A549 (cell line): ENCODE results near the gene NRIP3. TPM values are rescaled to one million over a fixed set of nuclear protein-coding genes. Genes with fewer than 3 reads are reported as not detected.

Source experiments
- ATAC-seq, 2 experiments: fragments of 200-7000 bp in 1 of 2; fragments of >200 bp in 1 of 2; cut with Nextera tagmentation in 1 of 2; cut with Tn5 transposase in 1 of 2; 3 replicates each; pipeline versions ENCODE4 v1.8.0 to v1.9.1; 2018 to 2020; ENCODE audit warnings: mild to moderate bottlenecking in 1 of 2, moderate library complexity in 1 of 2
- CTCF ChIA-PET: fragments of 300-600 bp; sonication (Branson Sonifier 250); formaldehyde crosslinking; extraction: SDS; loops from one replicate; lab custom pipeline; 2021; ENCODE audit warnings: antibody characterized with exemption, inconsistent platforms; lab: Yijun Ruan, JAX
- POLR2A ChIA-PET: fragments of 350-600 bp; formaldehyde crosslinking; extraction: SDS; loops from one replicate; lab custom pipeline; 2021; ENCODE audit warnings: antibody characterized with exemption, inconsistent platforms; lab: Yijun Ruan, JAX
- DNase-seq, 2 experiments: peaks; one replicate each; pipeline versions ENCODE4 v3.0.0 to v3.0.0-alpha.2; 2011 to 2016; ENCODE audit warnings: low read depth in 1 of 2, low spot score in 1 of 2
- FAIRE-seq: peaks from 2 replicates; lab custom pipeline; 2011; peaks lifted over from hg19 to GRCh38; lab: Jason Lieb, UNC
- H3K27ac ChIP-seq, 2 experiments: fragments of >200 bp; sonication (Bioruptor Twin); formaldehyde crosslinking; 3 replicates each; pipeline ENCODE4 v1.5.1; 2016 to 2017
- H3K4me1 ChIP-seq: fragments of >200 bp; sonication (Bioruptor Twin); formaldehyde crosslinking; 3 replicates; pipeline ENCODE4 v1.6.1; 2016
- H3K4me2 ChIP-seq: fragments of >200 bp; sonication (Bioruptor Twin); formaldehyde crosslinking; 3 replicates; pipeline ENCODE4 v1.6.1; 2016
- H3K4me3 ChIP-seq: fragments of >200 bp; sonication (Bioruptor Twin); formaldehyde crosslinking; 3 replicates; pipeline ENCODE4 v1.5.1; 2016
- H3K9me3 ChIP-seq: fragments of >200 bp; sonication (Bioruptor Twin); formaldehyde crosslinking; 3 replicates; pipeline ENCODE4 v1.6.1; 2016
- ATOH8 ChIP-seq: fragments of 250-450 bp; sonication (Bioruptor Pico); IDR thresholded peaks from 2 replicates; pipeline ENCODE4 v1.5.0; 2020; ENCODE audit warnings: low read depth, mild to moderate bottlenecking, moderate library complexity
- BCL3 ChIP-seq: fragments of >200 bp; sonication (Bioruptor Twin); formaldehyde crosslinking; IDR thresholded peaks from 3 replicates; pipeline ENCODE4 v1.6.1; 2016
- CHD4 ChIP-seq: fragments of 200-600 bp; sonication (generic); IDR thresholded peaks from 2 replicates; pipeline ENCODE4 v1.6.1; 2016; ENCODE audit warnings: antibody characterized with exemption, mild to moderate bottlenecking, borderline replicate concordance
- E2F6 ChIP-seq: IDR thresholded peaks from 2 replicates; pipeline ENCODE4 v1.6.1; 2012; ENCODE audit warnings: low read depth, borderline replicate concordance
- ELK1 ChIP-seq: fragments of 150-350 bp; IDR thresholded peaks from 2 replicates; pipeline ENCODE4 v1.6.1; 2014; ENCODE audit warnings: low read depth, mild to moderate bottlenecking, low read length
- HES2 ChIP-seq: fragments of >200 bp; sonication (Bioruptor Twin); formaldehyde crosslinking; IDR thresholded peaks from 2 replicates; pipeline ENCODE4 v1.6.1; 2016
- HEYL ChIP-seq: fragments of 250-450 bp; sonication (Bioruptor Pico); IDR thresholded peaks from 2 replicates; pipeline ENCODE4 v1.8.0; 2021; ENCODE audit warnings: mild to moderate bottlenecking, moderate library complexity
- HMGXB4 ChIP-seq: fragments of 250-450 bp; sonication (Bioruptor Pico); IDR thresholded peaks from 2 replicates; pipeline ENCODE4 v1.5.0; 2021; ENCODE audit warnings: mild to moderate bottlenecking, moderate library complexity, borderline replicate concordance
- HOXB13 ChIP-seq: fragments of 250-450 bp; sonication (Bioruptor Pico); IDR thresholded peaks from 2 replicates; pipeline ENCODE4 v1.5.0; 2020; ENCODE audit warnings: low read depth, mild to moderate bottlenecking, moderate library complexity
- JUN ChIP-seq, 2 experiments: fragments of >200 bp; sonication (Bioruptor Twin); formaldehyde crosslinking; IDR thresholded peaks; 2 replicates in 1 of 2; 3 replicates in 1 of 2; pipeline ENCODE4 v1.6.1; 2016 to 2017
- MAZ ChIP-seq: fragments of 150-350 bp; IDR thresholded peaks from 2 replicates; pipeline ENCODE4 v1.6.1; 2014; ENCODE audit warnings: antibody characterized with exemption, low read depth, low read length, borderline replicate concordance
- NPAS2 ChIP-seq: fragments of 250-450 bp; sonication (Bioruptor Pico); IDR thresholded peaks from 2 replicates; pipeline ENCODE4 v1.8.0; 2022; ENCODE audit warnings: mild to moderate bottlenecking, moderate library complexity, borderline replicate concordance
- NR3C1 ChIP-seq: fragments of >200 bp; sonication (Bioruptor Twin); formaldehyde crosslinking; IDR thresholded peaks from 3 replicates; pipeline ENCODE4 v1.6.1; 2017
- PBX3 ChIP-seq: IDR thresholded peaks from 2 replicates; pipeline ENCODE4 v1.6.1; 2012
- POLR2AphosphoS2 ChIP-seq: conservative IDR thresholded peaks from 2 replicates; pipeline ENCODE4 v1.6.1; 2012; ENCODE audit warnings: low read length, improper control_type of control experiment, inconsistent platforms
- RAD21 ChIP-seq, 2 experiments: fragments of >200 bp in 1 of 2; sonication (Bioruptor Twin) in 1 of 2; formaldehyde crosslinking in 1 of 2; IDR thresholded peaks in 1 of 2; conservative IDR thresholded peaks in 1 of 2; 2 replicates in 1 of 2; 3 replicates in 1 of 2; pipeline ENCODE4 v1.6.1; 2012 to 2018; ENCODE audit warnings: inconsistent platforms in 1 of 2
- RCOR1 ChIP-seq: fragments of 150-350 bp; IDR thresholded peaks from 2 replicates; pipeline ENCODE4 v1.6.1; 2014; ENCODE audit warnings: antibody characterized with exemption, low read length, low read depth
- REST ChIP-seq: fragments of 200-600 bp; sonication (generic); IDR thresholded peaks from 2 replicates; pipeline ENCODE4 v1.6.1; 2016; ENCODE audit warnings: antibody characterized with exemption, mild to moderate bottlenecking, moderate library complexity
- RNF2 ChIP-seq: fragments of 200-600 bp; sonication (generic); IDR thresholded peaks from 2 replicates; pipeline ENCODE4 v1.6.1; 2016; ENCODE audit warnings: low read depth, mild to moderate bottlenecking, antibody characterized with exemption, moderate library complexity, borderline replicate concordance
- SREBF2 ChIP-seq: fragments of 450-650 bp; IDR thresholded peaks from 2 replicates; pipeline ENCODE4 v1.6.1; 2014; ENCODE audit warnings: mild to moderate bottlenecking, moderate library complexity
- TFCP2L1 ChIP-seq: fragments of 250-450 bp; sonication (Bioruptor Pico); IDR thresholded peaks from 2 replicates; pipeline ENCODE4 v1.5.0; 2021; ENCODE audit warnings: mild to moderate bottlenecking
- USF2 ChIP-seq: fragments of 450-650 bp; IDR thresholded peaks from 2 replicates; pipeline ENCODE4 v1.6.1; 2014; ENCODE audit warnings: antibody characterized with exemption
- ZC3H11A ChIP-seq: fragments of 450-650 bp; IDR thresholded peaks from 2 replicates; pipeline ENCODE4 v1.6.1; 2014; ENCODE audit warnings: antibody characterized with exemption, mild to moderate bottlenecking
- WGBS: methylation state at CpG from one replicate; pipeline ENCODE4 v1.1.6; 2017; ENCODE audit errors: missing lambda C conversion rate; 5-methylcytosine and 5-hydroxymethylcytosine counted together
- polyA plus RNA-seq, 4 experiments: library from polyadenylated mRNA; depleted of rRNA in 3 of 4; stranded (reverse); fragments of >200 nt; fragmentation: RNase III in 1 of 4; extraction: RNeasy Plus Mini Kit Qiagen cat#74134 plus additional on column Dnase treatment in 1 of 4; gene quantifications; 2 replicates in 3 of 4; 3 replicates in 1 of 4; pipeline ENCODE4 v1.2.3, GENCODE V29; 2011 to 2017

NRIP3 gene
- polyA plus RNA-seq, 2 of the 4 experiments (the other 2 are of a cell fraction), result 0.49 to 1.0 TPM

- POLR2A ChIA-PET, result no interaction called here
- Histone ChIP-seq H3K9me3 (peaks cover 22% of the 10 kb centered on the region), H3K4me1 (no peaks in the 10 kb centered on the region), H3K4me3 (no peak overlapping the region), H3K27ac (no peak overlapping the region), H3K4me2 (no peak overlapping the region)
- CTCF ChIA-PET, result interaction anchor here (1.0 to 3.3 kb wide), 3 partner anchors 20 to 100 kb away, joined by 3 to 16 read pairs (median 3); no protein-coding TSS in a partner anchor
- ATAC-seq, result no peak
- no peak for TF ChIP-seq BCL3
- TF ChIP-seq NR3C1, result no peak
- no peak for TF ChIP-seq RAD21 (conservative IDR thresholded peaks at IDR 0.05 in 1 of 2, IDR thresholded peaks at IDR 0.05 in 1 of 2)
- TF ChIP-seq USF2, result no peak
- TF ChIP-seq ELK1, result no peak
- TF ChIP-seq CHD4, result no peak
- TF ChIP-seq NPAS2, result no peak
- TF ChIP-seq ZC3H11A, result no peak
- no peak for TF ChIP-seq REST
- no peak for TF ChIP-seq PBX3
- TF ChIP-seq RCOR1, result no peak
- no peak for TF ChIP-seq E2F6
- TF ChIP-seq RNF2, result no peak
- TF ChIP-seq HOXB13, result no peak
- no peak for DNase-seq
- WGBS, result 54% methylated on average over 7 of the region's 7 CpGs
- no peak for FAIRE-seq
Measured at GRCh38 chr11:9037046-9037780, 33.4 kb upstream of the NRIP3 start.

- H3K4me1 ChIP-seq, result no peaks in the 10 kb centered on the region
- H3K27ac ChIP-seq, result no peak overlapping the region
- ChIA-PET POLR2A (no interaction called here), CTCF (interaction anchor here (0.8 to 4.6 kb wide), 4 partner anchors 11 to 107 kb away, joined by 3 to 48 read pairs (median 4); no protein-coding TSS in a partner anchor)
- H3K4me3 ChIP-seq, result no peak overlapping the region
- DNase-seq, result no peak
- 47% methylated on average over 4 of the region's 5 CpGs for WGBS
- no peak overlapping the region for H3K4me2 ChIP-seq
- ATAC-seq, result no peak
- FAIRE-seq, result no peak
- no peaks in the 10 kb centered on the region for H3K9me3 ChIP-seq
- TF ChIP-seq NPAS2 (no peak), HOXB13 (no peak), CHD4 (no peak), RCOR1 (no peak), HMGXB4 (CRISPR knock-in tag) (no peak), TFCP2L1 (CRISPR knock-in tag) (no peak), MAZ (no peak), HES2 (no peak), JUN (IDR thresholded peaks at IDR 0.05) (no peak), HEYL (CRISPR knock-in tag) (no peak), POLR2AphosphoS2 (no peak), SREBF2 (no peak), ATOH8 (CRISPR knock-in tag) (no peak)
Measured at GRCh38 chr11:9030601-9031000, 26.8 kb upstream of the NRIP3 start.
